A549 treated with AZD2906 at 1 μM for 4 hours (cell line): ENCODE measurements around the gene PTCH1. TPM values are rescaled to one million over a fixed set of nuclear protein-coding genes. Genes with fewer than 3 reads are reported as not detected.

Experiments used
- total RNA-seq: library from RNA; stranded (reverse); fragments of 200-300 nt; extraction: Qiagen RNA extraction; gene quantifications from 5 replicates; pipeline ENCODE4 v1.2.3, GENCODE V29; 2022

The PTCH1 gene
- total RNA-seq: 2.6 to 4.0 TPM (median 3.4 TPM) in 5 replicates

GRCh38 chr9:95516734-95517558 lies at the start of gene PTCH1:
Gene PTCH1, minus strand, starts transcription at chr9:95516971.

Other genes starting within 250 kb of the PTCH1 start
- 10.5 to 12.3 TPM (median 11.7 TPM) in 5 replicates for gene FANCC, start 199.3 kb downstream of the PTCH1 start, total RNA-seq